K562 (cell line): ENCODE results near the gene ARFGEF2. TPM values are rescaled to one million over a fixed set of nuclear protein-coding genes. Genes with fewer than 3 reads are reported as not detected.
A peak's percentile ranks its signal among the peaks of the same experiment; 100 is the strongest.

Experiments
- BRD9 ChIP-seq: fragments of 450-650 bp; IDR thresholded peaks from 2 replicates; pipeline ENCODE4 v1.6.1; 2018; ENCODE audit warnings: low read depth; ENCODE audit not compliant: partially characterized antibody
- CEBPG ChIP-seq, 3 experiments: fragments of 200-800 bp in 1 of 3; sonication (Bioruptor generic) in 1 of 3; sonication (generic) in 1 of 3; formaldehyde crosslinking in 1 of 3; IDR thresholded peaks in 2 of 3; conservative IDR thresholded peaks in 1 of 3; 2 replicates each; pipeline versions ENCODE4 v1.6.1 to v1.8.0; 2016 to 2022; ENCODE audit warnings: missing compliant biosample characterization in 2 of 3, missing genetic modification characterization in 2 of 3, mild to moderate bottlenecking in 1 of 3, missing genetic modification reagents in 1 of 3
- CREB3L1 ChIP-seq: fragments of 450-650 bp; IDR thresholded peaks from 2 replicates; pipeline ENCODE4 v1.6.1; 2014; ENCODE audit warnings: low read depth, mild to moderate bottlenecking, moderate library complexity, borderline replicate concordance
- FOXA1 ChIP-seq: fragments of 450-650 bp; IDR thresholded peaks from 2 replicates; pipeline ENCODE4 v1.6.1; 2016; ENCODE audit warnings: mild to moderate bottlenecking, borderline replicate concordance
- HDAC6 ChIP-seq: IDR thresholded peaks from 2 replicates; pipeline ENCODE4 v1.6.1; 2012; ENCODE audit warnings: low read depth, mild to moderate bottlenecking, control low read depth, inconsistent platforms, low read length, moderate library complexity
- HNRNPL ChIP-seq: fragments of 200-400 bp; formaldehyde crosslinking; IDR thresholded peaks from 2 replicates; pipeline ENCODE4 v1.6.1; 2017; ENCODE audit warnings: low read depth, mild to moderate bottlenecking, low read length
- KDM1A ChIP-seq, 2 experiments: fragments of 450-650 bp; IDR thresholded peaks; 2 replicates each; pipeline ENCODE4 v1.6.1; 2016; ENCODE audit warnings: mild to moderate bottlenecking in 2 of 2
- LCOR ChIP-seq: sonication (generic); formaldehyde crosslinking; IDR thresholded peaks from 2 replicates; pipeline ENCODE4 v1.8.0; 2022; ENCODE audit warnings: mild to moderate bottlenecking, missing genetic modification reagents
- NELFE ChIP-seq: IDR thresholded peaks from 2 replicates; pipeline ENCODE4 v1.6.1; 2011; ENCODE audit warnings: mild to moderate bottlenecking; ENCODE audit not compliant: insufficient read depth, insufficient read length
- NFXL1 ChIP-seq: fragments of 450-650 bp; formaldehyde crosslinking; IDR thresholded peaks from 2 replicates; pipeline ENCODE4 v1.4.0; 2021; ENCODE audit warnings: mild to moderate bottlenecking
- PHB2 ChIP-seq: fragments of 450-650 bp; IDR thresholded peaks from 2 replicates; pipeline ENCODE4 v1.6.1; 2017; ENCODE audit warnings: low read depth
- PHF20 ChIP-seq: fragments of 450-650 bp; IDR thresholded peaks from 2 replicates; pipeline ENCODE4 v1.6.1; 2018; ENCODE audit not compliant: partially characterized antibody
- PTBP1 ChIP-seq: fragments of 200-400 bp; formaldehyde crosslinking; IDR thresholded peaks from 2 replicates; pipeline ENCODE4 v1.6.1; 2017; ENCODE audit warnings: low read depth, low read length
- RBBP5 ChIP-seq: fragments of 200-600 bp; sonication (generic); IDR thresholded peaks from 2 replicates; pipeline ENCODE4 v1.6.1; 2012; ENCODE audit warnings: borderline replicate concordance, mild to moderate bottlenecking, low read length, control low read depth, inconsistent platforms; ENCODE audit not compliant: insufficient read depth, poor library complexity, severe bottlenecking
- RNF2 ChIP-seq: sonication (generic); IDR thresholded peaks from 2 replicates; pipeline ENCODE4 v1.6.1; 2016
- TBP ChIP-seq: optimal IDR thresholded peaks from 2 replicates; pipeline ENCODE3; 2011; ENCODE audit warnings: low read depth, low read length, improper control_type of control experiment
- THRA ChIP-seq: fragments of 450-650 bp; IDR thresholded peaks from 2 replicates; pipeline ENCODE4 v1.6.1; 2017; ENCODE audit warnings: mild to moderate bottlenecking, moderate library complexity
- U2AF2 ChIP-seq: fragments of 200-400 bp; formaldehyde crosslinking; optimal IDR thresholded peaks from 2 replicates; pipeline ENCODE3; 2017; ENCODE audit warnings: low read depth, mild to moderate bottlenecking, low read length
- ZBTB11 ChIP-seq, 3 experiments: fragments of 200-800 bp in 1 of 3; fragments of 250-450 bp in 1 of 3; fragments of 450-650 bp in 1 of 3; sonication (Bioruptor Pico) in 1 of 3; sonication (Bioruptor generic) in 1 of 3; formaldehyde crosslinking in 1 of 3; IDR thresholded peaks; 2 replicates each; pipeline versions ENCODE4 v1.6.1 to v1.8.0; 2016 to 2022; ENCODE audit warnings: mild to moderate bottlenecking in 2 of 3, missing genetic modification characterization in 2 of 3, missing compliant biosample characterization in 1 of 3, moderate library complexity in 1 of 3
- ZNF507 ChIP-seq: conservative IDR thresholded peaks from 2 replicates; pipeline ENCODE4 v1.6.1; 2017; ENCODE audit warnings: missing genetic modification characterization, missing compliant biosample characterization
- ZNF695 ChIP-seq: fragments of 450-650 bp; formaldehyde crosslinking; IDR thresholded peaks from 2 replicates; pipeline ENCODE4 v1.4.0; 2020; ENCODE audit warnings: mild to moderate bottlenecking, moderate library complexity
- polyA plus RNA-seq, 8 experiments: library from polyadenylated mRNA; depleted of rRNA in 4 of 8; stranded (reverse) in 5 of 8; unstranded in 3 of 8; fragments of >200 nt; fragmentation: Nextera tagmentation in 2 of 8; fragmentation: Illumina TruSeq in 1 of 8; extraction: Ambion mirVana in 2 of 8; extraction: Trizol in 1 of 8; gene quantifications; 2 replicates each; pipeline versions ENCODE4 v1.2.1 to v1.2.3, GENCODE V29; 2011 to 2014; ENCODE audit warnings: inconsistent platforms in 1 of 8, missing spikeins in 1 of 8
- total RNA-seq, 7 experiments: library from RNA; depleted of rRNA in 6 of 7; stranded (reverse); fragments of >200 nt in 6 of 7; fragmentation: Illumina TruSeq in 2 of 7; extraction: Trizol in 2 of 7; gene quantifications; 2 replicates each; pipeline versions ENCODE4 v1.2.1 to v1.2.3, GENCODE V29; 2011 to 2021; ENCODE audit warnings: low replicate concordance in 1 of 7

ARFGEF2 gene
- total and polyA plus RNA-seq, 9 of the 15 experiments (the other 6 are each of a cell fraction or from before 2014, with no cell fraction given): 4.2 to 18.8 (median 13.7) TPM

- TF ChIP-seq CEBPG (CRISPR knock-in tag; IDR thresholded peaks at IDR 0.05): no peak
- no peak for TF ChIP-seq CEBPG (tag; conservative IDR thresholded peaks at IDR 0.05 in 1 of 2, IDR thresholded peaks at IDR 0.05 in 1 of 2)
- no peak for TF ChIP-seq ZNF507 (tag)
- no peak for TF ChIP-seq ZNF695 (CRISPR knock-in tag)
- TF ChIP-seq RNF2: no peak
- TF ChIP-seq HNRNPL: 0 out of 2 replicates have a peak, but pooled peaks have one; percentile 5
- TF ChIP-seq RBBP5: peak; percentile 53
- TF ChIP-seq NFXL1 (CRISPR knock-in tag): no peak
- TF ChIP-seq FOXA1: no peak
- TF ChIP-seq PHF20: peak; percentile 22
- TF ChIP-seq THRA: no peak
- no peak for TF ChIP-seq NELFE
- no peak for TF ChIP-seq U2AF2
- TF ChIP-seq PHB2: no peak
- TF ChIP-seq KDM1A (IDR thresholded peaks at IDR 0.05): no peak
- TF ChIP-seq TBP: peak; percentile 35
- TF ChIP-seq HDAC6: no peak
- no peak for TF ChIP-seq PTBP1
- TF ChIP-seq CREB3L1: peak; percentile 82
- no peak for TF ChIP-seq LCOR (CRISPR knock-in tag)
- peak in 1 of 3 experiments; percentile 64; a peak in 2 of 6 replicates for TF ChIP-seq ZBTB11 (CRISPR knock-in tag; IDR thresholded peaks at IDR 0.05)
- no peak for TF ChIP-seq BRD9
These were observed 641 bp downstream of the ARFGEF2 start (continued) for GRCh38 chr20:48921883-48922820.
